Amniotic stem cell (primary cell): ENCODE data around the gene TNFAIP8L2.
"Not testable (repeated sequence)": the region's sequence is repeated elsewhere in the genome, so short reads cannot be mapped to it uniquely, and the experiment has no call there.

Experiments
- DNase-seq: peaks from one replicate; lab custom pipeline; 2025; lab: John Stamatoyannopoulos, UW

TNFAIP8L2 gene

DNA sequence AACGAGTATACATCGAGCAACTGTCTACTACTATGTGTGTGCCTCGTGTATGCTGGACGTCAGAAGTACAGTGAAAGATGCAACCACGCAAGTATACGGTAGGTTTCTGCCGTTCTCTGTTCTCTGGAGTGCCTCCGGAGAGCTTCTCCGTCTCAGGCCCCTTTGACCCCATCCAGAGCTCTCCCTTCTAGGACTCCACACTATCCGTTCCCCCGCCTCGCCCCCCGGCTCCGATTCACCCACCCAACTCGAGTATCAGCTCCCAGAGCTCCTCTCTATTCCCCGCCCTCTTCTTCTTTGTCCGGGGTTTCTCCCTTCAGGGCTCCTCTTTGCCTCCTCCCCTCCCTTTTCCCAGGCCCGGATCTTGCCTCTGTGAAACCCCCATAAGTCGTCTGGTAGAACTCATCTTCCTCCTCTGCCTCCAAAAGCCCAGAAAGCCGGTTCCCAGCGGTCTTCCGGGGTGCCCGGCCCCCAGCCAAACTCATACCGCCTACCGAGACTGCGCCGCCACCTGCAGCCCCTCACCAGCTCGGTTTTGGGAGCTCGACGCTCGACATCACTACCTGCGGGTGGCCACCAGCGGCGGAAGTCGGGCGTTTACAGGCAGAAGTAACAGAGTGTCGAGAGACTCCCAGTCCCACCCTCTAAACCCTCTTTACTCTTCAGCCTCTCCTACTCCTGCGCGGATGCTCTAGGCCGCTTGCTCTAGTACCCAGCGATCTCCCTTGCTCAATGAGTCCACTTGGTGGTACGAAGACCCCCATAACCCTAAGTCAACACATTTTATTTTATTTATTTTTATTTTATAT is 33.4 kb downstream of the TNFAIP8L2 start, which contains the start of gene VPS72:
Gene VPS72, minus strand, starts transcription at position 561 of the 809 bp plus-strand sequence. Its CDS starts 76 bp downstream, at position 485.
- DNase-seq = peak; percentile 80

DNA sequence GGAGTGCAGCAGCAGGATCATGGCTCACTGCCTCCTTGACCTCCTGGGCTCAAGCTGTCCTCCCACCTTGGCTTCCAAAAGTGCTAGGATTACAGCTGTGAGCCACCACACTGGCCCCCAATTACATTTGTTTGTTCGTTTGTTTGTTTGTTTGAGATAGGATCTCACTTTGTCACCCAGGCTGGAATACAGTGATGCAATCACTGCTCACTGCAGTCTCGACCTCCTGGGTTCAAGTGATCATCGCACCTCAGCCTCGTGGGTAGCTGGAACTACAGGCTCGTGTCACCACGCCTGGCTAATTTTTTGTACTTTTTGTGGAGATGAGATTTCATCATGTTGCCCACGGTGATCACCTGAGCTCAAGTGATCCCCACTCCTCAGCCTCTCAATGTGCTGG is 35.6 kb downstream of the TNFAIP8L2 start:
- no peak for DNase-seq

DNA sequence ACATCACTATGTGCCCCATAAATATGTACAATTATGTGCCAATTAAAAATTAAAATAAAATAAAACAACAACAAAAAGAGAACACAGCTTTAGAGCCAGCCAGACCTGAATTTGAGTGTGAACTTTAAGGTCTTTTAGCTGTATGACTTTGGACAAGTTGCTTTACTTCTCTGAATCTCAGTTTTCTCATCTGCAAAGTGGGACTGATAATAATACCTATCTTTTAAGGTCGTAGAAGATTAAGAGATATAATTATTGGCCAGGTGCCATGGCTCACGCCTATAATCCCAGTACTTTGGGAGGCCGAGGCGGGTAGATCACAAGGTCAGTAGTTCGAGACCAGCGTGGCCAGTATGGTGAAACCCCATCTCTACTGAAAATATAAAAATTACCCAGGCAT is 36.9 kb downstream of the TNFAIP8L2 start:
- no peak for DNase-seq

DNA sequence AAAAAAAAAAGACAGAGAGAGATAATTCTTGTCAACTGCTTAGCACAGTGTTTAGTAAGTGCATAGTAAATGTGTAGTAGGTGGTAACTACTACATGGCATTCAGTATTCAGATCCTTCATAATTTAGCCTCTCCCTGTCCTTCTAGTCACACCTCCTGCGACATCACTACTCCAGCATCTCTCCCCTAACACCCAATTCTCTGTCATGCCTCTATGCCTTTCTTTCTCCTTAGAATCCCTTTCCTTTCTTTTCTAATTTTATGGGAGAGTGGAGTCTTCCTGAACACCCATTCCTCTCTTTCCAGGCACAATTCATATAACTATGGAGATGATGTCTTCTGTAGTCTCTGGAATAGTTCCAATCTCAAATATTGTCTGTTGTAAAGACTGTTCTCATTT is 37.4 kb downstream of the TNFAIP8L2 start:
- no peak for DNase-seq

DNA sequence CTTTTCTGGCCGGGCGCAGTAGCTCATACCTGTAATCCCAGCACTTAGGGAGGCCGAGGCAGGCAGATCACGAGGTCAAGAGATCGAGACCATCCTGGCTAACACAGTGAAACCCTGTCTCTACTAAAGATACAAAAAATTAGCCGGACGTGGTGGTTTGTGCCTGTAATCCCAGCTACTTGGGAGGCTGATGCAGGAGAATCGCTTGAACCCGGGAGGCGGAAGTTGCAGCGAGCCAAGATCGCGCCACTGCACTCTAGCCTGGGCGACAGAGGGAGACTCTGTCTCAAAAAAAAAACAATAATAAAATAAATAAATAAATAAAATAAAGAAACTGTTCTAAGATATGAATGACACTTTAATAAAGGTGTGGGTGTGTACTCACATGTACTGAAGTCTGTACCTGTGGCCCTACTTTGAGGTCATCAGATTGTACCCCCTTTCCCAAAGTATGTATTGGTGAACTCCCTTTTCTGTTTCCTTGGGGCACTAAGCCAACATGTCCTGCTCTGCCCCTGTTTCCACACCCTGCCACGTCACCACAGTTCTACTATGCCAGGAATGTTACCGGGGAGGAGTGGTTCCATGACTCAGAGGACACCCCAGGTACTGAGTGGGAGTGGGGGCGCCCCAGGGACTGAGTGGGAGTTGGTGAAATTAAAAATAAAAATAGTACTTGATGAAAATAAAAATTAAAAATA is 38.6 kb downstream of the TNFAIP8L2 start:
- peak; percentile 41 for DNase-seq

DNA sequence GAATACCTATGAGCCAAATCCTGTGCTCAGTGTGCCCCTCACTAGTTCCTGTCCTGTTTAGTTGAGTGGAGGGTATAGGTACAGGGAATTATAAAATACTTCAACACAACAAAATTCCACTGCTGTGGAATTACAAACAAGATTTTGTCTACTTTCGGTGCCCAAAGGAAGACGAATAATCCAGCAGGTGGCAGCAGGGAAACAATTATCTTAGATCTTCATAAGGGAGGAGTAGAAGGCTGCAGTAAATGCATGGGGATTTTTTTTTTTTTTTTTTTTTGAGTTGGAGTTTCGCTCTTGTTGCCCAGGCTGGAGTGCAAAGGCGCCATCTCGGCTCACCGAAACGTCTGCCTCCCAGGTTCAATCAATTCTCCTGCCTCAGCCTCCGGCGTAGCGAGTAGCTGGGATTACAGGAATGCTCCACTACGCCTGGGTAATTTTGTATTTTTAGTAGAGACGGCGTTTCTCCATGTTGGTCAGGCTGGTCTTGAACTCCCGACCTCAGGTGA is 39.9 kb downstream of the TNFAIP8L2 start:
- DNase-seq = peak; percentile 71

DNA sequence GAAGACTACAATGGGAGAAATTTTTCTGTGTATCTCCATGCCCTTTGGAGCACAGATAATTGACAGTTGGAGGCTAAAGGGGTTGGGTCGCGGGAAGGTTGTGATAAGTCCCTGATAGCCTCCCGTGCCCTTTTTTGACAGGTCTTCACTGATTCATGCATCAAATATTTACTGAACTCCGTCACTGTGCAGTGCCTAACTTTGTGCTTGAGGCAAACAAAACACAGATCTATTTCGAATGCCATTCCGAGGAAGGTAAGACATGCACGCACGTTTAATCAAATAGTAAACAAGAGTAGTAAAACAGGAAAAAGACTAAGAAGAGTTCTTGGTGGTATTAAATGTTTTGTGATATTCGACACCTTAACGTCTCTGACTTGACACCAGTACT is 41.4 kb downstream of the TNFAIP8L2 start:
- DNase-seq = no peak

DNA sequence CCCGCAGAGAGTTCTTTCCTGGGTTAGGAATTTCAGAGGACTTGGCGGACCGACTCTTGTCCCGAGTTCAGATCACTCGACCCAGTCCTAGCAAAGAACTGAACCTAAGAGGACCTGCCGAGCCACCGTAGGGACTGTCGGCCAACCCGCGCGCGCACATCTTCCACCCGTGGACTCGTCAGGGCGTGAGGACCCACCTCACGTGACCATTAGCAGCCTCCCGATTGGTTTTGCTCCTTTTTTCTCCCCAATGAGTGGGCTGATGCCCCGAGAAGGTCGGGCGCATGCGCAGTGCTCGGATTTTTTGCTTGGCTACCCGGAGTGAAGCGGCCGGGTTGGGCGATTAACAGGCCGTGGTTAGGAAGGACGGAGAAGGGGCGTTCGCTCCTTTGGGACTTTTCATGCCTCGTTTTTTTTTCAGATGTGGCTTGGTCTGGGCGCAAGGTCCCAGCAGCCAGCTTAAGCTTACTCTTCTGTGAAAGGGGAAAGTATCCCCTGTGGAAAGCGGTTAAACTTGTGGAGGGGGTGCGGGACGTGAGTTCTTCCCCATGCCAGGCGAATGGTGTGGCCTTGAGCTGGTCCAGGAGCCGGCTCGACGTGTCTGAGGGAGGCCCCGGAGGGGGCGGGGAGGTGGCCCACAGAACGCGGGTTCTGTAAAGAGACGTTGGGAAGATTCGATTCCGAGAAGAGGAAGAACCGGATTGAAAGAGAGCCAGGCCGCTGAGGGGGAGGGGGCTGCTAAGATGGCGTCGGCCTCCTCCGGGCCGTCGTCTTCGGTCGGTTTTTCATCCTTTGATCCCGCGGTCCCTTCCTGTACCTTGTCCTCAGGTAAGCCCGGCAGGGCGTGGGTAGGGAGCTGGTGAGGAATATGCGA is 42.0 kb downstream of the TNFAIP8L2 start, which contains the start of gene PIP5K1A:
Gene PIP5K1A, plus strand, starts transcription at position 299 of the 874 bp plus-strand sequence. Its CDS starts 445 bp downstream, at position 744.
- DNase-seq = peak; percentile 97

DNA sequence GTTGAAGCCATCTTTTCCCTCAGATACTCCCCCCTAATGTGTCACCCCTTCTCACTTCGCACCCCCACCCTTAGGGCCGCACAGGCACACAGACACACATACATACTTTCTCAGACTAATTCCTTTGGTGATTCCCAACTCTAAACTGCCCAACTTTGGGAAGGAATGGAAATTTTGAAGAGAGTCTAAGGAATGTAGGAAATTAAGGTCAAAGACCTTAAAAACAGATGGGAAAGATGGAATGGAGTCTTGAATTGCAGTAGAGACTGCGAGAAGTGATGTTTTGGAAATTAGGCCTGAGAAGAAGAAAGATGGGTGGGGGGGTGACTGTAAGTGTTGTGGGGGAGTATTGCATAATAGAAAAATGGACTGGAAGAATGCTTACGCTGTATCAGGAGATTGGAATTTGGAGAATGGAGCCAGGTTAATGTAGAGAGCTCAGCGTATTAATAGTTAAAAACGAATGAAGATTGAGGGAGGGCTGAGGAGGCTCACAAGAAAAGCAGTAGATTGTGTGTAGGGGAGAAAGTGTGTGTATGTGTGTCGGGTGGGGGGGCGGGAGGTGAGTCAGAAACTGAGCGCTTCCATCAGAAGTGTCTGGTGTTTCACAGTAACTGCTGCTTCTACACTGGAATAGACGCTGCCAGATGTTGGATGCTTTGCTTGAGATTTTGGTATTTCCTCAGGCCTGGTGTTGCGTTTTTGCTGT is 43.6 kb downstream of the TNFAIP8L2 start:
- peak; percentile 47 for DNase-seq

DNA sequence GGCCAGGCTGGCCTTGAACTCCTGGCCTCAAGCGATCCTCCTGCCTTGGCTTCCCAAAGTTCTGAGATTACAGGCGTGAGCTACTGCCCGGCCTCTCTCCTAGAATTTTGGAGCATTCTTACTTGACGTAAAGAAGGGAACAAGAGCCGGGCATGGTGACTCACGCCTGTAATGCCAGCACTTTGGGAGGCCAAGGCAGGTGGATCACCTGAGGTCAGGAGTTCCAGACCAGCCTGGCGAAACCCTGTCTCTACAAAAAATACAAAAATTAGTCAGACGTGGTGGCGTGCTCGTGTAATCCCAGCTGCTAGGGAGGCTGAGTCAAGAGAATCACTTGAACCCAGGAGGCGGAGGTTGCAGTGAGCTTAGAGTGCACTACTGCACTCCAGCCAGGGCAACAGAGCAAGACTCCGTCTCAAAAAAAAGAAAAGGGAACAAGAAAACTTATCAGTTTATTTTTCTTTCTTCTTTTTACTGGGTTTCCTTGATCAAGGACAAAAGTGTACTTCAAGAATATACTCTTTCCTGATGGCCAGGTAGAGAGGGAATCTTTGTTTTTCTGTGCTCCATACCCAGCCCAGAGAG is 49.0 kb downstream of the TNFAIP8L2 start:
- DNase-seq = not testable (repeated sequence)
